Measurements from ENCODE around the gene NPAS1.
A peak's percentile ranks its signal among the peaks of the same experiment; 100 is the strongest.
"Not testable (repeated sequence)": the region's sequence is repeated elsewhere in the genome, so short reads cannot be mapped to it uniquely, and the experiment has no call there.

Gene NPAS1

DNA sequence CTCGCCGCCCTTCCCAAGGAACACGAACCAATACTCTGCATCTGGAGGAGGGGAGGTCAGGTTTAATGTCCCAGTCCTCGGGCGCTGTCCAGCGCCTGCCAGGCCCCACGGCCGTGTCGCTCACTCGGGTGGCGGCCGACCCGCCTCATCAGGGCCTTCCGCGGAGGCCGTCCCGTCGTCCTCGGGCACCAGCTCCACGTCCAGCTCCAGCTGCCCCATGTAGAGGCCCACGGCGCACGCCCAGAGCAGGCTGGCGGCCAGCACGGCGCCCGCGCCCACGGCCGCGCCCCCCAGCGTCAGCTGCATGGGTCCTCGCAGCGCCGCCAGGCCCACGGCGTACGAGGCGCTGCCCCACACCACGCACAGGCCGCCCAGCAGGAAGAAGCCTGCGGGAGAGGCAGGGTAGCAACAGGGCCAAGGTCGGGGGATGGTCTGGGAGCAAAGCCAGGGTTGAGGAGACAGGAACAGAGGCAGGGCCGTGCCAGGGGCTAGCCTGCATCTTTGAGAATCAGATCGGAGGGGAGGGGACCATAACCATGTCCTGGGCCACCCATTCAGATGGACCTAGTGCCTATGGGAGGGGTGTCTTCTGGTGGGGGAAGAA is 26.3 kb downstream of the NPAS1 start:
- ChIA-PET CTCF (no interaction called here), POLR2A (interaction anchor here (1.4 kb wide), 1 partner anchor 68 kb away, joined by 4 read pairs; the partner anchor contains the start of gene ZC3H4)
- DNase-seq (ENCODE audit: extremely low spot score), result no peak
- TF ChIP-seq ARNT (IDR thresholded peaks at IDR 0.05), result no peak
- no peak for TF ChIP-seq FOXM1 (IDR thresholded peaks at IDR 0.05; ENCODE audit: borderline replicate concordance)
- TF ChIP-seq ELF4 (IDR thresholded peaks at IDR 0.05), result no peak
- no peak for TF ChIP-seq FOXA1 (IDR thresholded peaks at IDR 0.05)
- no peak for TF ChIP-seq SP1 (IDR thresholded peaks at IDR 0.05)

DNA sequence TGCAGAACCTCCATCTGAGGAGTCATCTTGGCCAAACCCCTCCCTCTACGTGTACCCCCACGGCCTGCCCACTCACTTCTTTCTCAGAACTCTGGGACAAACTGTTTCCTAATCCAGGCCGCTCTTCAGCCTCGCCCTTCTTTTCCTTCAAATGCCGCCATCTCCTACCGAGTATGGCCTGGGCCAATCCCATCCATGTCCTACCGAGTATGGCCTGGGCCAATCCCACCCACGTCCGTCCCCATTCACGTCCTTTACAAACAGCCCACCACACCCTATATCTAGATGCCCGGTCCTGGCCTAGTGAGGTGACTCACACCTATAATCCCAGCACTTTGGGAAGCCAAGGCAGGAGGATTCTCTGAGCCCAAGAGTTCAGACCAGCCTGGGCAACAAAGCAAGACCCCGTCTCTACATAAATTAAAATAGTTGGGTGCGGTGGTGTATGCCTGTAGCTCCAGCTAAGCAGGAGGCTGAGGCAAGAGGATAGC is 27.7 kb downstream of the NPAS1 start:
- no peak for DNase-seq (ENCODE audit: extremely low spot score)
- POLR2A ChIA-PET, result interaction anchor here (0.7 to 1.5 kb wide), 12 partner anchors 10 to 328 kb away, joined by 3 to 38 read pairs (median 4); partner anchors contain the start of genes NPAS1 and ZC3H4
- CTCF ChIA-PET, result interaction anchor here (0.6 to 1.0 kb wide), 3 partner anchors 11 to 34 kb away, joined by 3 to 5 read pairs (median 3); no protein-coding TSS in a partner anchor
- TF ChIP-seq FOXK2 (IDR thresholded peaks at IDR 0.05) (no peak), ELF4 (IDR thresholded peaks at IDR 0.05) (no peak), FOXA1 (IDR thresholded peaks at IDR 0.05) (no peak), TARDBP (IDR thresholded peaks at IDR 0.05) (no peak), SP1 (IDR thresholded peaks at IDR 0.05) (no peak), FOXM1 (IDR thresholded peaks at IDR 0.05; ENCODE audit: borderline replicate concordance) (no peak), ZNF384 (IDR thresholded peaks at IDR 0.05) (no peak), BHLHE40 (IDR thresholded peaks at IDR 0.05; ENCODE audit: borderline replicate concordance) (no peak), HDGF (IDR thresholded peaks at IDR 0.05; ENCODE audit: borderline replicate concordance) (no peak), L3MBTL2 (conservative IDR thresholded peaks at IDR 0.05) (no peak)

- POLR2A ChIA-PET, result interaction anchor here (0.6 to 1.5 kb wide), 13 partner anchors 9 to 328 kb away, joined by 3 to 38 read pairs (median 4); partner anchors contain the start of genes NPAS1 and ZC3H4
- CTCF ChIA-PET, result interaction anchor here (0.6 to 1.0 kb wide), 4 partner anchors 11 to 35 kb away, joined by 3 to 8 read pairs (median 4); no protein-coding TSS in a partner anchor
- DNase-seq (ENCODE audit: extremely low spot score), result peak; percentile 93
- TF ChIP-seq HDGF (IDR thresholded peaks at IDR 0.05; ENCODE audit: borderline replicate concordance) (no peak), L3MBTL2 (conservative IDR thresholded peaks at IDR 0.05) (peak; percentile 97)
Observed at GRCh38 chr19:47047763-47048405, 28.2 kb downstream of the NPAS1 start.

DNA sequence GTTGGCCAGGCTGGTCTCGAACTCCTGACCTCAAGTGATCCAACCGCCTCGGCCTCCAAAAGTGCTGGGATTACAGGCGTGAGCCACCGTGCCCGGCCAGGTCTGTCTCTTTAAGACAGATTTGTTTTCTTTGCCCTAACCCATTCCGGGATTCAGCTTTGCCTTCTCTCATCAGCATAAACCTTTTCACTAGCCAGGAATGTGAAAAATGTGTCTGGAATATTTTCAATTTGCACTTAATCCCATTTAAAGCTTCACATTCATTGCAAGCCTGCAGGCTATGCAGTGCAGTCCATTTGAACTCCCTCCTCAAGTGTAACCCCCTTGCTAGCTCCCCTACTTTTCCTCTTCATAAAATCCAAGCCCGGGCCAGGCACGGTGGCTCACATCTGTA is 29.7 kb downstream of the NPAS1 start:
- TF ChIP-seq FOXK2 (IDR thresholded peaks at IDR 0.05), result no peak
- TF ChIP-seq ZNF384 (IDR thresholded peaks at IDR 0.05), result no peak
- no peak for TF ChIP-seq FOXA1 (IDR thresholded peaks at IDR 0.05)
- no peak for TF ChIP-seq NFRKB (IDR thresholded peaks at IDR 0.05)
- no peak for TF ChIP-seq SP1 (IDR thresholded peaks at IDR 0.05)
- TF ChIP-seq LEF1 (IDR thresholded peaks at IDR 0.05; ENCODE audit: borderline replicate concordance), result no peak
- no peak for TF ChIP-seq BHLHE40 (IDR thresholded peaks at IDR 0.05; ENCODE audit: borderline replicate concordance)
- no peak for TF ChIP-seq TARDBP (IDR thresholded peaks at IDR 0.05)
- TF ChIP-seq ARNT (IDR thresholded peaks at IDR 0.05), result no peak
- TF ChIP-seq L3MBTL2 (conservative IDR thresholded peaks at IDR 0.05), result no peak
- TF ChIP-seq CTBP1 (IDR thresholded peaks at IDR 0.05; ENCODE audit: borderline replicate concordance), result no peak
- TF ChIP-seq PKNOX1 (IDR thresholded peaks at IDR 0.05), result no peak
- TF ChIP-seq HDGF (IDR thresholded peaks at IDR 0.05; ENCODE audit: borderline replicate concordance), result no peak
- no peak for TF ChIP-seq ELF4 (IDR thresholded peaks at IDR 0.05)
- no peak for TF ChIP-seq FOXM1 (IDR thresholded peaks at IDR 0.05; ENCODE audit: borderline replicate concordance)
- no peak for DNase-seq (ENCODE audit: extremely low spot score)
- ChIA-PET CTCF (no interaction called here), POLR2A (interaction anchor here (0.6 to 1.0 kb wide), 2 partner anchors 64 to 177 kb away, joined by 3 read pairs; partner anchors contain the start of gene ZC3H4)

DNA sequence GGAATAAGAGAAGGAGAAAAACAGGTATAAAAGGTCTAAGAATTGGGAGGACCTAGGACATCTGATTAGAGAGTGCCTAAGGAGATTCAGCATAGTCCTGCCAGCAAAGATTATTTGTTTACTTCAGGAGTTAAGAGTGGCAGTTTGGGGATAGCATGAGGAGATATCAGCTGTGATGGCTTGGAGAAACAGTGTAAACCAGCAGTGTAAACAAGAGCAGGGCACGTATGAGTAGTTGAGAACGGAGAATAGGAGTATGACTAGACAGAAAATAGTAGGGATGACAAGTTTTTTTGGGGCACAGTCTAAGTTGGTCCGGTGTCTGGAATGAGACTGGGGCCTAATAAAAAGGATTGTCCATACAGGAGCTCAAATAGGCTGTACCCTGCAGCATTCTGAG is 30.9 kb downstream of the NPAS1 start:
- DNase-seq (ENCODE audit: extremely low spot score); CTCF ChIA-PET; POLR2A ChIA-PET: not testable (repeated sequence)

DNA sequence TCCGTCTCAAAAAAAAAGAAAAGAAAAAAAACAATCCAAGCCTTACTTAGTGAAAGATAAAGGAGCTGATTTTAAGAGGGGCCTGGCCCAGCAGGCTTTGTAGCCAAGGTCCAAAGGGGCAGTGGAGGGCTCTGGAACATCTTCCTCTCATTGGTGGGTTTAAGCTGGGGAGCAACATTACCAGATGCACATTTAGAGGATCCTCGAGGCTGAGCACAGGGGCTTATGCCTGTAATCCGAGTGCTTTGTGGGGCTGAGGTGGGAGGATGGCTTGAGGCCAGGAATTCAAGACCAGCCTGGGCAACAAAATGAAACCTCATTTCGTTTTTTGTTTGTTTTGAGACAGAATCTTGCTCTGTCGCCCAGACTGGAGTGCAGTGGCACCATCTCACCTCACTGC is 36.8 kb downstream of the NPAS1 start:
- ChIA-PET CTCF (no interaction called here), POLR2A (interaction anchor here (2.5 to 3.7 kb wide), 2 partner anchors 9 to 57 kb away, joined by 9 to 13 read pairs; partner anchors contain the start of gene ZC3H4)
- DNase-seq (ENCODE audit: extremely low spot score), result no peak
- TF ChIP-seq TARDBP (IDR thresholded peaks at IDR 0.05) (no peak), LEF1 (IDR thresholded peaks at IDR 0.05; ENCODE audit: borderline replicate concordance) (no peak), NFRKB (IDR thresholded peaks at IDR 0.05) (no peak), SUZ12 (IDR thresholded peaks at IDR 0.05) (no peak), PKNOX1 (IDR thresholded peaks at IDR 0.05) (no peak), ZNF384 (IDR thresholded peaks at IDR 0.05) (no peak), L3MBTL2 (conservative IDR thresholded peaks at IDR 0.05) (no peak), BHLHE40 (IDR thresholded peaks at IDR 0.05; ENCODE audit: borderline replicate concordance) (no peak), FOXA1 (IDR thresholded peaks at IDR 0.05) (no peak), SP1 (IDR thresholded peaks at IDR 0.05) (no peak)

DNA sequence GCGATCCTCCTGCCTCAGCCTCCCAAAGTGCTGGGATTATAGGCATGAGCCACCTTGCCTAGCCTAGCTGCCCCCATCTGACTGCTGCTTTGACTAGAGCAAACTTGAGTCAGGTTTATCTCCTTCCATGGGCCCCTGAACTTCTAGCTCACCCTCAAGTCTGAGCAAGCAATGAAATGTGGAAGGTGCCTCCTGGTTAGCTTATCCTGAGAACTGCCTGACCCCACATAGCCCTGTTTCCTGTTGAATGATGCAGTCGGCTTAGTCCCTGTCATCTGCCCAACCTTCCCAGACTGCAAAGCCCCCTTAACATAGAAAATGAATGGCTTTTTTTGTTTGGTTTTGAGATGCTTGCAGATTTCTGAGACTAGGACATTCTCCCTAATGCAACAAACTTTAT is 37.7 kb downstream of the NPAS1 start:
- ChIA-PET POLR2A (interaction anchor here (2.5 to 3.7 kb wide), 2 partner anchors 10 to 56 kb away, joined by 9 to 13 read pairs; partner anchors contain the start of gene ZC3H4), CTCF (no interaction called here)
- DNase-seq (ENCODE audit: extremely low spot score), result no peak

More for the DNA sequence above, 37.7 kb downstream of the NPAS1 start:
- no peak for TF ChIP-seq ZNF384 (IDR thresholded peaks at IDR 0.05)
- TF ChIP-seq FOXA1 (IDR thresholded peaks at IDR 0.05), result no peak
